Suprapubic skin (tissue), 4 donors: Measurements from ENCODE around the gene YY1AP1. TPM values are rescaled to one million over a fixed set of nuclear protein-coding genes. Genes with fewer than 3 reads are reported as not detected.
"Not testable (repeated sequence)": the region's sequence is repeated elsewhere in the genome, so short reads cannot be mapped to it uniquely, and the experiment has no call there.

Experiments used
- DNase-seq, 2 donors: peaks; one replicate each; pipeline ENCODE4 v3.0.0-alpha.2; 2019; ENCODE audit warnings: low spot score in 2 of 2
- H3K27ac ChIP-seq: fragments of 200-600 bp; sonication (generic); one replicate; pipeline ENCODE4 v1.5.1; 2019
- H3K27me3 ChIP-seq: fragments of 200-600 bp; sonication (generic); one replicate; pipeline ENCODE4 v1.5.1; 2019
- H3K36me3 ChIP-seq: fragments of 200-600 bp; sonication (generic); one replicate; pipeline ENCODE4 v1.5.1; 2019
- H3K4me1 ChIP-seq: fragments of 200-600 bp; sonication (generic); one replicate; pipeline ENCODE4 v1.5.1; 2019
- H3K4me3 ChIP-seq: fragments of 200-600 bp; sonication (generic); one replicate; pipeline ENCODE4 v1.5.1; 2019; ENCODE audit warnings: mild to moderate bottlenecking
- H3K9me3 ChIP-seq: fragments of 200-600 bp; sonication (generic); one replicate; pipeline ENCODE4 v1.5.1; 2019
- CTCF ChIP-seq, 2 donors: fragments of 200-600 bp in 1 of 2; fragments of 450-650 bp in 1 of 2; sonication (generic) in 1 of 2; IDR thresholded peaks; one replicate each; pipeline ENCODE4 v1.5.1; 2016 to 2019; ENCODE audit warnings: antibody characterized with exemption in 2 of 2, mild to moderate bottlenecking in 1 of 2, moderate library complexity in 1 of 2
- EP300 ChIP-seq: sonication (generic); formaldehyde crosslinking; IDR thresholded peaks from one replicate; pipeline ENCODE4 v1.6.1; 2017; ENCODE audit warnings: antibody characterized with exemption
- POLR2A ChIP-seq, 2 donors: fragments of 450-650 bp; IDR thresholded peaks; one replicate each; pipeline ENCODE4 v1.6.1; 2017; ENCODE audit warnings: antibody characterized with exemption in 2 of 2, mild to moderate bottlenecking in 2 of 2, moderate library complexity in 2 of 2
- POLR2AphosphoS5 ChIP-seq, 3 donors: sonication (generic); formaldehyde crosslinking; IDR thresholded peaks; one replicate each; pipeline ENCODE4 v1.6.1; 2017; ENCODE audit warnings: antibody characterized with exemption in 3 of 3
- WGBS: methylation state at CpG from one replicate; pipeline ENCODE4 v1.1.5; 2018; 5-methylcytosine and 5-hydroxymethylcytosine counted together
- total RNA-seq, 4 donors: library from RNA; depleted of rRNA; stranded (reverse); fragments of >200 nt; gene quantifications; one replicate each; pipeline ENCODE4 v1.1.0, GENCODE V29; 2016

Gene YY1AP1
- total RNA-seq, 4 donors from 2014 or later, result 56.0 to 106 (median 80.1) TPM

- H3K4me3 ChIP-seq, result no peak overlapping the region
- no peaks in the 10 kb centered on the region for H3K27me3 ChIP-seq
- peaks cover 3% of the 10 kb centered on the region for H3K4me1 ChIP-seq
- peaks cover 5% of the 10 kb centered on the region for H3K9me3 ChIP-seq
- H3K36me3 ChIP-seq, result no peaks in the 10 kb centered on the region
- DNase-seq, result no peak
- no peak for TF ChIP-seq POLR2AphosphoS5 (IDR thresholded peaks at IDR 0.05)
- TF ChIP-seq EP300, result no peak
- no peak for TF ChIP-seq CTCF (IDR thresholded peaks at IDR 0.05)
- TF ChIP-seq POLR2A (IDR thresholded peaks at IDR 0.05), result no peak
- no peak overlapping the region for H3K27ac ChIP-seq
Observed at GRCh38 chr1:155640367-155640766, 48.2 kb downstream of the YY1AP1 start.

- Histone ChIP-seq H3K27ac (no peak overlapping the region), H3K36me3 (no peaks in the 10 kb centered on the region), H3K27me3 (no peaks in the 10 kb centered on the region), H3K4me1 (no peaks in the 10 kb centered on the region), H3K4me3 (no peak overlapping the region), H3K9me3 (no peaks in the 10 kb centered on the region)
- TF ChIP-seq POLR2A (IDR thresholded peaks at IDR 0.05) (no peak), EP300 (no peak)
- 92% methylated on average over 11 of the region's 11 CpGs for WGBS
- no peak for DNase-seq
Observed at GRCh38 chr1:155636397-155637153, 52.0 kb downstream of the YY1AP1 start.

- H3K9me3 ChIP-seq, H3K36me3 ChIP-seq, H3K4me3 ChIP-seq, H3K4me1 ChIP-seq, H3K27ac ChIP-seq, DNase-seq, H3K27me3 ChIP-seq: not testable (repeated sequence)
- WGBS, result 96% methylated on average over 4 of the region's 7 CpGs
Observed at GRCh38 chr1:155626428-155626827, 62.1 kb downstream of the YY1AP1 start.

- 56% methylated on average over 1 of the region's 1 CpG for WGBS
- no peaks in the 10 kb centered on the region for H3K36me3 ChIP-seq
Observed at GRCh38 chr1:155623357-155623756, 65.2 kb downstream of the YY1AP1 start.

GRCh38 chr1:155622191-155622590 is 66.4 kb downstream of the YY1AP1 start:
- Histone ChIP-seq H3K27me3 (no peaks in the 10 kb centered on the region), H3K27ac (no peak overlapping the region), H3K9me3 (no peaks in the 10 kb centered on the region), H3K4me3 (no peak overlapping the region), H3K4me1 (no peaks in the 10 kb centered on the region), H3K36me3 (no peaks in the 10 kb centered on the region)
- DNase-seq, result no peak
- 68% methylated on average over 2 of the region's 2 CpGs for WGBS
- TF ChIP-seq POLR2A (IDR thresholded peaks at IDR 0.05) (no peak), CTCF (IDR thresholded peaks at IDR 0.05) (no peak), POLR2AphosphoS5 (IDR thresholded peaks at IDR 0.05) (no peak), EP300 (no peak)

More at GRCh38 chr1:155623357-155623756, 65.2 kb downstream of the YY1AP1 start:
- TF ChIP-seq POLR2AphosphoS5 (IDR thresholded peaks at IDR 0.05) (no peak), POLR2A (IDR thresholded peaks at IDR 0.05) (no peak), CTCF (IDR thresholded peaks at IDR 0.05) (no peak), EP300 (no peak)
- H3K4me3 ChIP-seq, result no peak overlapping the region
- DNase-seq, result no peak
- H3K9me3 ChIP-seq, result no peaks in the 10 kb centered on the region
- no peaks in the 10 kb centered on the region for H3K27me3 ChIP-seq
- H3K27ac ChIP-seq, result no peak overlapping the region
- H3K4me1 ChIP-seq, result no peaks in the 10 kb centered on the region

- H3K27ac ChIP-seq, H3K4me3 ChIP-seq, DNase-seq, H3K4me1 ChIP-seq, H3K9me3 ChIP-seq, H3K27me3 ChIP-seq: not testable (repeated sequence)
- no CpG with 5 or more reads among the region's 2 CpGs for WGBS
- peaks cover 22% of the 10 kb centered on the region for H3K36me3 ChIP-seq
Observed at GRCh38 chr1:155613226-155613625, 75.3 kb downstream of the YY1AP1 start.

GRCh38 chr1:155610257-155610647 is 78.3 kb downstream of the YY1AP1 start:
- not testable (repeated sequence) for H3K27ac ChIP-seq, H3K4me1 ChIP-seq, H3K9me3 ChIP-seq, DNase-seq, H3K27me3 ChIP-seq
- peak overlapping the region; percentile 53 for H3K4me3 ChIP-seq
- no CpG with 5 or more reads among the region's 33 CpGs for WGBS
- H3K36me3 ChIP-seq, result peaks cover 20% of the 10 kb centered on the region
